GM19239 (cell line): ENCODE data around the gene AGPAT3.
"Not testable (repeated sequence)": the region's sequence is repeated elsewhere in the genome, so short reads cannot be mapped to it uniquely, and the experiment has no call there.

ENCODE experiments used
- DNase-seq: peaks from one replicate; pipeline ENCODE4 v3.0.0; 2011; ENCODE audit warnings: low spot score; ENCODE audit not compliant: insufficient read length
- FAIRE-seq: peaks from 2 replicates; lab custom pipeline; 2011; peaks lifted over from hg19 to GRCh38; lab: Jason Lieb, UNC

AGPAT3 gene

GRCh38 chr21:43832648-43833047 is 32.4 kb upstream of the AGPAT3 start:
- FAIRE-seq (no peak), DNase-seq (no peak)

DNA sequence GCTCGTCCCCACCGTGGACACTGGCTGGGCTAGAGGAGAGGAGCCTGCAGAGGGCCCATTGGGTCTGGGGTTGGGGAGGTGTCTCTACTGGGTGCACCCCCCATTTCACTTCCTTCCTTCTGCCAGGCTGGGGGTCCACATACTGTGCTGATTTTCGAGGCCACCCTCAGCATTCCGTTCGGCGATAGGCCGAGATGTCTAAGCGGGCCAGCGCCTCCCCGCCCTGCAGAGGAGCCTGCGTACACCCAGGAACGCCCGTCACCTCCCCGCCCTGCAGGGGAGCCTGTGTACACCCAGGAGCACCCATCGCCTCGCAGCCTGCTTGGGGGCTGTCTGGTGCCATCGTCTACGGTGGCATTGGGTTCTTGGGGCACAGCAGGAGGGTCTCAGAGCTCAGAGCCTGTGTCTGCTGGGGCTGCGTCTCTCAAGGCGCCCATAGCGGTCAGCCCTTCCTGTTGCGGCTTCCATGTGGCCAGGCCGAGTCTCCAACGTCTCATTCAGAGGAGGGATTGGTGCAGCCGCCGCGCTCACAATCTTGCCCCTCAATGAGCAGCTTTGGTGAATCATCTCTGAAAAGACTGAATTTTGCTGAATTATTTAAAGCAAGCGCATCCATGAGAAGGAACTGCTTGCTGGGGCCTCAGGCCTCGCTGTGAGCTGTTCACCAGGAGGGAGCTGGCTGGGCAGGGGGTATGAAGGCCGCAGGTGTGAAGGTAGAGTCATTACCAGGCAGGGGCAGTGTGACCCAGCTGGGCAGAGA is 30.7 kb upstream of the AGPAT3 start:
- FAIRE-seq (no peak), DNase-seq (no peak)

DNA sequence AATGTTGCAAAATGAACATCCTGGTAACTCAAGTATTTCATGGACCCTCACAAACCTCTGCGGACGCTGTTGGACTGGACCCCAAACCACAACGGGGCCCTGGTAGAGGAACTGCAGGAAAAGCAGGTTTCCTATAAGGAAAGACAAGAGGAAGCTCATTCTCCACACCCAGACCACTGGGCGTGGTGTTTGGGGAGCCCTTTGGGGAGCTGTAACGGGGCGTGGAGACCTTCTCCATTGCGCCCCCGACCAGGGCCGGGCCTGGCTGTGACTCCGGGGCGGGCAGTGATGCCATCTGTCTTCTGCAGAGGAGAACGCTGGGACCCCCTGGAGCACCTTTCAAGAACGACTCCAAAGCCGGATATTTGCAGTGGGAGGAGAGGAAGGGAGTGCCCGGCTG is 30.0 kb upstream of the AGPAT3 start:
- FAIRE-seq (no peak), DNase-seq (no peak)

DNA sequence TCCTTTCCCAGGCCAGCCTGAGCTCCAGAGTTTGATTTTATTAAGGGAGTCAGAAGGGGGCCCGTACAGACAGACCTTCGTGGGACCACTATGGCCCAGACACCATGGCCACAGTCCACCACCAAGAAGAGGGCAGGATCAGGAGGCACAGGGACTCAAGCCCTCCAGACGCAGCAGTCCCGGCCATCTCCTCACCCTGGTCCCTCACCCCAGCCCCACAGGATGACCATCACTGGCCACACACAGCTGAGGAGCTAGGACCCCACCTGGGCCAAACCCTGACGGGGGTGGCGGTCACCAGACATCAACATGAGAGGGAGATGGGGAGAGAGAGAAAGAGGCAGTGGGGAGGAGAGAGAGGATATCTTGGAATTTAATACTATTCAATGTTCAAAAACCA is 29.2 kb upstream of the AGPAT3 start:
- no peak for FAIRE-seq
- DNase-seq, result no peak

DNA sequence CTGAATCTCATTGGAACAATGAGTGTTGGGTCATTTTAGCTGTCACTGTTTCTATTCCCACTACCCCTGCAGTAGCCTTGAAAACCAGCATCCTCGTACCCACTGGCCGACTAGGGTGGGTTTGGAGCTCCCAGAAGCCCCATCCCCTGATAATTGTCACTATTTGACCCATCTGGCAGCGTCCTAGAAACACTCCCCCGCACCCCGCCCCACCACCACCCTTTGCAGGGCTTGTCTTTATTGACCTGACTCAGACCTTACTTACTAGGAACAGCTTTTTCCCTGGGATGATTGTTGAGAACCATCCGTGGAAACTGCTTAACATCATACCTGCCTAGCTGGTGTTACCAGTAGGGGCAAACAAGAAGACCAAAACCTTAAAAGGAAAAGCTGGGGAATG is 28.4 kb upstream of the AGPAT3 start:
- DNase-seq (no peak), FAIRE-seq (no peak)

DNA sequence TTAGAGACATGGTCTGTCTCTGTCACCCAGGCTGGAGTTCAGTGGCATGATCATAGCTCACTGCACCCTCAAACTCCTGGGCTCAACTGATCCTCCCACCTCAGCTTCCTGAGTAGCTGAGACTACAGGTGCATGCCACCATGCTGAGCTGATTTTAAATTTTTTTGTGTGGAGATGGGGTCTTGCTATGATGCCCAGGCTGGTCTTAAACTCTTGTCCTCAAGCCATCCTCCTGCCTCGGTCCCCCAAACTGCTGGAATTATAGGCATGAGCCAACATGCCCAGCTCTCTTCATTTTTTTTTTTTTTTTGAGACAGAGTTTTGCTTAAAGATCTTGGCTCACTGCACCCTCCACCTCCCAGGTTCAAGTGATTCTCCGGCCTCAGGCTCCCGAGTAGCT is 24.8 kb upstream of the AGPAT3 start:
- no peak for FAIRE-seq
- no peak for DNase-seq

DNA sequence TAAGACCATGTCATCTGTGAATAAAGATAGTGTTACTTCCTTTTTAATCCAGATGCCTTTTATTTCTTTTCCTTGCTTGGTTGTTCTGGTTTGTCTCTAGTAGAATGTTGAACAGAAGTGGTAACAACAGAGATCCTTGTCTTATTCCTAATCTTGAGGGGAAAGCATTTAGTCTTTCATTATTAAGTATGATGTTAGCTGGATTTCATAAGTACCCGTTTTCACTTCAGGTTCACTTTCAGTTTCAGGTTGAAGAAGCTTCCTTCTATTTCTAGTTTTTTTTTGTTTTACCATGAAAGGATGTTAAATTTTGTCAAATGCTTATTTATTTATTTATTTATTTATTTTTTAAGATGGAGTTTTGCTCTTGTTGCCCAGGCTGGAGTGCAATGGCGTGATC is 22.3 kb upstream of the AGPAT3 start:
- no peak for DNase-seq
- FAIRE-seq, result peak; percentile 87

GRCh38 chr21:43844906-43845305 is 20.1 kb upstream of the AGPAT3 start:
- DNase-seq, FAIRE-seq: not testable (repeated sequence)

DNA sequence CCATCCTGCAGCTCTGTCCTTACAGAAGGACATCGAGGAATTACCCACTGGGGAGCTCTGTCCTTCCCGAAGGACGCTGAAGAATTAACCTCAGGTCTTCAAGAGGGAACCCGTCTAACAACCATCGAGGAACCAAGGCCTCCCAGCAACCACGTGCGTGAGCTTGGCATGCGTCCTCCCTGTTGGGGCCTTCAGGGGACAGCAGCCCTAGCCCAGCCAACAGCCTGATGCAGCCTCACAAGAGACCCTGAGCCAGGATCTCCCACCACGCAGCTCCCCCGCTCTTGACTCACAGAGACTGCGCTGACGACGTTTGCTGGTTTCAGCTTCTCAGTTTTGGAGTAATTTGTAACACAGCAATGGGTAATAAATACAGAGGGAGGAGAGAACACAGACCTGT is 19.6 kb upstream of the AGPAT3 start:
- no peak for FAIRE-seq

DNA sequence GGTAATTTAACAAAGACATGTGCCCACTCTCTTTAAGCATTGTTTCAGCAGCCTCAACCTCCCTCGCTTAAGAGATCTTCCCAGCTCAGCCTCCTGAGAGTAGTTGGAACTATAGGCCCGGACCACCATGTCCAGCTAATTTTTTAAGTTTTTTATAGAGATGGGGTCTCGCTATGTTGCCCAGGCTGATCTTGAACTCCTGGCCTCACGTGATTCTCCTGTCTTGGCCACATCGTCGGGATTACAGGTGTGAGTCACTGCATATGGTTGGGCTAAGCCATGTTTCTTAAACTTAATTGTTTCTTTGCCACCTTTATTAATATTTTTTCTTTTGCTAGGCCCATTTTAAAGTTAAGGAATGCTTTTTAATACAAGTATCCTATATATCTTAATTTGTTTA is 18.6 kb upstream of the AGPAT3 start:
- FAIRE-seq (no peak), DNase-seq (no peak)

More for the DNA sequence above, 19.6 kb upstream of the AGPAT3 start:
- no peak for DNase-seq

- DNase-seq (no peak), FAIRE-seq (no peak)
Observed at GRCh38 chr21:43847301-43847700, 17.7 kb upstream of the AGPAT3 start.

DNA sequence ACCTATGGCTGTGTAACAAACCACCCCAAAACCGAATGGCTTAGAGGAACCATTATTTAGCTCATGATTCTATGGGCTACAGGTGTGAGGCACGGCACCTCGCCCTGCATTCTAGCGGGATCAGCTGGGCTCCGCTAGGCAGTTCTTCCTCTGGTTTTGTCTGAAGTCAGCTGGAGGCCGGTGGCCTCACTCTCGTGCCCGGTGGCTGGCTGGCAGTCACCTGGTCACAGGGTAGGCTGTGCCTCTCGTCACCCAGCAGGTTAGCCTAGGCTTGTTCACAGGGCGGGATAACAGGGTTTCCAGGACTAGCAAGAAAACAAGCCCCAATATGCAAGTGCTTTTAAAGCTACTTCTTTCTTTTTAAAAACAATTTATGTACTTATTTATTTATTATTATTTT is 16.3 kb upstream of the AGPAT3 start:
- no peak for FAIRE-seq
- no peak for DNase-seq

- no peak for FAIRE-seq
- DNase-seq, result no peak
Observed at GRCh38 chr21:43849532-43850299, 15.3 kb upstream of the AGPAT3 start.

- FAIRE-seq (no peak), DNase-seq (no peak)
Observed at GRCh38 chr21:43850728-43851295, 14.2 kb upstream of the AGPAT3 start.

DNA sequence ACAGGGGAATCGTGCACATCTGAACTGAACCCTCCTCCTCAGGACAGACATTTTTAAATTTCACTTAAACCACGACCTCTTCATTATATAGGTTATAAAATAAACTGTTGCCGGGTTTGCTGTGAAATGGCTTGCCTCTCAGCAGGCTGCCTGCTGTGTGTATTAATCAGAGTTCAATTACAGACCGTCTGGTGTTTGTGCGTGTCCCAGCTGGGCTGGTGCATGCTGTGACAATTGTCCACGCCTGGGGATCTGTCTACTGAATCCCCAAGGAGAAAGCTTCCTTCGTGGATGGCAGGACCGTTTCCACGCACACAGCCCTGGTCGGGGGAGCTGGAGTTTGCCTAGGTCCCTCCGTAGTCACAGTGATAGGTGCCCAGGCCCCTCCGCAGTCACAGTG is 13.4 kb upstream of the AGPAT3 start:
- DNase-seq (no peak), FAIRE-seq (no peak)

GRCh38 chr21:43853851-43854772 is 10.9 kb upstream of the AGPAT3 start:
- DNase-seq (no peak), FAIRE-seq (no peak)

DNA sequence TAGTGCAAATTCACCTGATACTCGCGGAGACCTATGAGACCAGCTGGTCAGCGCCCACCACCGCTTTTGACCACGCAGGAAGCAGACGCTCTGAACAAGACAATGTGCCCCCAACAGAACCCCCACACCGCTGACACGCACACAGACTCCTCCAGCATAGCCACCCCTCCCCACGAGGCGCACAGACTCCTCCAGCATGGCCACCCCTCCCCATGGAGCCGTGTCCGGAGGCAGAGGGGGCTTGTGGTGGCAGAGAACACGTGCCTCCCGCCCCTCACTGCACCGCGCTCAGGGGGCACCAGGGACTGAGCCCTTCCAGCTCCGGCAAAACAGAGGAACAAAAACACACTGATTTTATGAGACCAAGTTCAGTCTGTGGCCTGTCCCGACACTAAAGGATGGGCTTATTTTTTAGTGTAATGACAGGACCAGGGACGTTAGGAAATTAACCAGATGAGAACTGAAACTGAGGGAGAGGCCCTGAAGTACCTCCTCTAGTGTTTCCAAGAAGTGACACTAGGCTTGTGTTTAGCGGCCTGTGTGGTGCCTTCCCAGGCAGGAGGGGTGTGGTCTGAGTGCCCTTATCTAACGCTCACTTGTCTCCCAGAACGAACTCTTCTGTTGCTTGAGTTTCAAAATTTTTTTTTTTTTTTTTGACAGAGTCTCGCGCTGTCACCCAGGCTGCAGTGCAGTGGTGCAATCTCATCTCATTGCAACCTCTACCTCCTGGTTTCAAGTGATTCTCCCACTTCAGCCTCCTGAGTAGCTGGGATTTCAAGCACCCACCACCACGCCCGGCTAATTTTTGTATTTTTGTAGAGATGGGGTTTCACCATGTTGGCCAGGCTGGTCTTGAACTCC is 10.0 kb upstream of the AGPAT3 start:
- peak; percentile 75 for FAIRE-seq

DNA sequence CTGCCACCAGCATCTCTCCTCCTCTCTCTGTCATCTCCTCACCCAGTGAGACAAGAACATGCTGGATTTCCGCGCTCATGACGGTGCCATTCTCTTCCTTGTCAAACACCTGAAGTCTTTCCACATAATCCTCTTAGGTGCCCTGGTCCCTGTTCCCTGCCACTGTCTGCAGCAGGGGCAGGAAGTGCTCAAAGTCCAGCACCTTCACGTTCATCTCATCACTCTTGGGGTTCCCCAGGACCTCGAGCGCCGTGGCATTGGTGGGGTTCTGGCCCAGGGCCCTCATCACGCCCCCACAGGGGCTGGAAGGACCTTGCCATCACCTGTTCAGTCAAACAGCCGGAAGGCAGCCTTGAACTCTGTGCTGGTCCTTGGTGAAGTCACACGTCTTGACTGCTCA is 9.1 kb upstream of the AGPAT3 start:
- FAIRE-seq (no peak), DNase-seq (no peak)

More for the DNA sequence above, 10.0 kb upstream of the AGPAT3 start:
- peak; percentile 71 for DNase-seq
